Ascending aorta (tissue), 2 donors: ENCODE measurements around the gene UNC13C. TPM values are rescaled to one million over a fixed set of nuclear protein-coding genes. Genes with fewer than 3 reads are reported as not detected.

Experiments used
- DNase-seq, 2 donors: peaks; one replicate each; pipeline ENCODE4 v3.0.0-alpha.2; 2019; ENCODE audit warnings: low spot score in 2 of 2
- H3K27ac ChIP-seq, 2 donors: fragments of 200-600 bp; sonication (generic); one replicate each; pipeline ENCODE4 v1.5.1; 2016 to 2017; ENCODE audit warnings: mild to moderate bottlenecking in 1 of 2
- H3K27me3 ChIP-seq: fragments of 200-600 bp; sonication (generic); one replicate; pipeline ENCODE4 v1.5.1; 2017
- H3K36me3 ChIP-seq, 2 donors: fragments of 200-600 bp; sonication (generic); one replicate each; pipeline ENCODE4 v1.5.1; 2016
- H3K4me1 ChIP-seq, 2 donors: fragments of 200-600 bp; sonication (generic); one replicate each; pipeline ENCODE4 v1.5.1; 2016 to 2017; ENCODE audit warnings: mild to moderate bottlenecking in 1 of 2
- H3K4me3 ChIP-seq, 2 donors: fragments of 200-600 bp; sonication (generic); one replicate each; pipeline ENCODE4 v1.5.1; 2016 to 2017; ENCODE audit warnings: mild to moderate bottlenecking in 1 of 2
- H3K9me3 ChIP-seq, 2 donors: fragments of 200-600 bp; sonication (generic); one replicate each; pipeline ENCODE4 v1.5.1; 2016
- intact Hi-C: fragments of 100-400 bp; cut with DNase I; formaldehyde crosslinking; loops from one replicate; pipeline ENCODE4 v1.15.1; 2023
- total RNA-seq: library from RNA; depleted of rRNA; stranded (reverse); fragments of >200 nt; gene quantifications from one replicate; pipeline ENCODE4 v1.1.0, GENCODE V29; 2016
- TF ChIP-seq, protein P1 (sequence below), 3 experiments: fragments of 200-600 bp in 2 of 3; fragments of 450-650 bp in 1 of 3; sonication (generic) in 2 of 3; IDR thresholded peaks; one replicate each; pipeline ENCODE4 v1.5.1; 2016 to 2019; ENCODE audit warnings: antibody characterized with exemption in 3 of 3, mild to moderate bottlenecking in 1 of 3, moderate library complexity in 1 of 3

The UNC13C gene
- total RNA-seq, 1 donor from 2014 or later, result 2.0 TPM

- H3K4me1 ChIP-seq, result no peaks in the 10 kb centered on the region
- intact Hi-C loops, result no loop called here
- H3K27me3 ChIP-seq, result no peaks in the 10 kb centered on the region
- no peak for DNase-seq
- TF ChIP-seq, protein P1, sequence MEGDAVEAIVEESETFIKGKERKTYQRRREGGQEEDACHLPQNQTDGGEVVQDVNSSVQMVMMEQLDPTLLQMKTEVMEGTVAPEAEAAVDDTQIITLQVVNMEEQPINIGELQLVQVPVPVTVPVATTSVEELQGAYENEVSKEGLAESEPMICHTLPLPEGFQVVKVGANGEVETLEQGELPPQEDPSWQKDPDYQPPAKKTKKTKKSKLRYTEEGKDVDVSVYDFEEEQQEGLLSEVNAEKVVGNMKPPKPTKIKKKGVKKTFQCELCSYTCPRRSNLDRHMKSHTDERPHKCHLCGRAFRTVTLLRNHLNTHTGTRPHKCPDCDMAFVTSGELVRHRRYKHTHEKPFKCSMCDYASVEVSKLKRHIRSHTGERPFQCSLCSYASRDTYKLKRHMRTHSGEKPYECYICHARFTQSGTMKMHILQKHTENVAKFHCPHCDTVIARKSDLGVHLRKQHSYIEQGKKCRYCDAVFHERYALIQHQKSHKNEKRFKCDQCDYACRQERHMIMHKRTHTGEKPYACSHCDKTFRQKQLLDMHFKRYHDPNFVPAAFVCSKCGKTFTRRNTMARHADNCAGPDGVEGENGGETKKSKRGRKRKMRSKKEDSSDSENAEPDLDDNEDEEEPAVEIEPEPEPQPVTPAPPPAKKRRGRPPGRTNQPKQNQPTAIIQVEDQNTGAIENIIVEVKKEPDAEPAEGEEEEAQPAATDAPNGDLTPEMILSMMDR (IDR thresholded peaks at IDR 0.05), result no peak
- H3K27ac ChIP-seq, result no peak overlapping the region
- no peaks in the 10 kb centered on the region for H3K36me3 ChIP-seq
- peaks cover 0 to 8% of the 10 kb centered on the region in 2 donors for H3K9me3 ChIP-seq
- H3K4me3 ChIP-seq, result no peak overlapping the region
These were observed 140.8 kb downstream of the UNC13C start for GRCh38 chr15:54119051-54119450.

DNA sequence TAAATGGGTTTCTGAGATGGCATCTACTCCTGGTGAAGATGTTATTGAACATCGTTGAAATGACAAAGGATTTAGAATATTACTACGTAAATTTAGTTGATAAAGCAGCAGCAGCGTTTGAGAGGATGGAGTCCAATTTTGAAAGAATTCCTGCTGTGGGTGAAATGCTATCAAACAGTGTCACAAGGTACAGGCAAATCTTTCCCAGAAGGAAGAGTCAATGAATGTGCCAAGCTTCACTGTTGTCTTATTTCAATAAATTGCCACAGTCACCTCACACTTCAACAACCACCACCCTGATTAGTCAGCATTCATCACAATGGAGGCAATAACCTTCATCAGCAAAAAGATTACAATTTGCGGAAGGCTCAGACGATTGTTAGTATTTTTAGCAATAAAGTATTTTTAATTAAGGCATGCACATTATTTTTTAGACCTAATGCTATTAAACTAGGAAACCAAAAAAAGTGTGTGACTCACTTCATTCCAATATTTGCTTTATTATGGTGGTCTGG is 142.8 kb downstream of the UNC13C start:
- TF ChIP-seq, protein P1 (IDR thresholded peaks at IDR 0.05), result no peak
- Histone ChIP-seq H3K27ac (no peak overlapping the region), H3K4me1 (no peaks in the 10 kb centered on the region), H3K4me3 (no peak overlapping the region), H3K9me3 (peaks cover 0 to 8% of the 10 kb centered on the region in 2 donors), H3K27me3 (no peaks in the 10 kb centered on the region), H3K36me3 (no peaks in the 10 kb centered on the region)
- DNase-seq, result no peak
- intact Hi-C loops, result no loop called here

- Histone ChIP-seq H3K27me3 (no peaks in the 10 kb centered on the region), H3K9me3 (no peaks in the 10 kb centered on the region), H3K27ac (no peak overlapping the region), H3K4me1 (no peaks in the 10 kb centered on the region), H3K36me3 (no peaks in the 10 kb centered on the region), H3K4me3 (no peak overlapping the region)
- TF ChIP-seq, protein P1 (IDR thresholded peaks at IDR 0.05), result no peak
- intact Hi-C loops, result no loop called here
- DNase-seq, result no peak
These were observed 149.3 kb downstream of the UNC13C start for GRCh38 chr15:54127574-54127973.

DNA sequence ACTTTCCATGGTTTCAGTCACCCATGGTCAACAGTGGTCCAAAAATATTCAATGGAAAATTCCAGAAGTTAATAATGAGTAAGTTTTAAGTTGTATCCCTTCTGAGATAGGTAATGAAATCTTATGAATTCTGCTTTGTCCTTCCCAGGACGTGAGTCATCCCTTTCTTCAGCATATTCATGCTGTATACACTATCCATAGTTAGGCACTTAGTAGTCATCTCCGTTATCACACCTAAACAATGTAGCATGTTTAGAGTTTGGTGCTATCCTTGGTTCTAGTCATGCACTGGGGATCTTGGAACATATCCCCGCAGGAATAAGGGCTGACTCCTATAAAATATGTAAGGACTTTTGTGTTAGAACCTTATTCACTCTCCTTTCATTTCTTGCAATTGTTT is 153.2 kb downstream of the UNC13C start:
- intact Hi-C loops, result no loop called here
- H3K9me3 ChIP-seq, result no peaks in the 10 kb centered on the region
- no peaks in the 10 kb centered on the region for H3K36me3 ChIP-seq
- H3K27me3 ChIP-seq, result no peaks in the 10 kb centered on the region
- TF ChIP-seq, protein P1 (IDR thresholded peaks at IDR 0.05), result no peak
- no peaks in the 10 kb centered on the region for H3K4me1 ChIP-seq
- no peak overlapping the region for H3K4me3 ChIP-seq
- no peak overlapping the region for H3K27ac ChIP-seq
- no peak for DNase-seq

DNA sequence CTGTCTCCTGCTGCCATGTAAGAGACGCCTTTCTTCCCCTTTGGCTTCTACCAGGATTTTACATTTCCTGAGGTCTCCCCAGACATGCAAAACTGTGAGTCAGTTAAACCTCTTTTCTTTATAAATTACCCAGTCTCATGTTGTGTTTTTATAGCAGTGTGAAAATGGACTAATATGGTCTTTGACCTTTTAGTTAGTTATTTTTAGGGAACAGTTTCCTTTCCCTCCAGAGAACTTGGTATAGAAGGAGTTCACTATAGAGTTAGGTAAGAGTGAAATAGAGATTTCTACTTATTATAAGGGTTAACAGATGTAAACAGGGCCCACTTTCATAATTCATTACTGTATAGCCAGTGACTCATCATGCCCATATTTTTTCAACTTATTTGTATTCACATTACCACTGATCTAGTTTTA is 170.9 kb downstream of the UNC13C start:
- DNase-seq, result no peak
- H3K36me3 ChIP-seq, result no peaks in the 10 kb centered on the region
- intact Hi-C loops, result no loop called here
- no peaks in the 10 kb centered on the region for H3K4me1 ChIP-seq
- no peak overlapping the region for H3K27ac ChIP-seq
- no peaks in the 10 kb centered on the region for H3K27me3 ChIP-seq
- H3K4me3 ChIP-seq, result no peak overlapping the region
- TF ChIP-seq, protein P1 (IDR thresholded peaks at IDR 0.05), result no peak
- no peaks in the 10 kb centered on the region for H3K9me3 ChIP-seq

GRCh38 chr15:54150255-54150654 is 172.0 kb downstream of the UNC13C start:
- Histone ChIP-seq H3K36me3 (no peaks in the 10 kb centered on the region), H3K27ac (no peak overlapping the region), H3K4me3 (no peak overlapping the region), H3K4me1 (no peaks in the 10 kb centered on the region), H3K9me3 (no peaks in the 10 kb centered on the region), H3K27me3 (no peaks in the 10 kb centered on the region)
- TF ChIP-seq, protein P1 (IDR thresholded peaks at IDR 0.05), result no peak
- DNase-seq, result no peak
- intact Hi-C loops, result no loop called here
